HepG2 (cell line): ENCODE results near the gene PPP1R13B. TPM values are rescaled to one million over a fixed set of nuclear protein-coding genes. Genes with fewer than 3 reads are reported as not detected.

ENCODE experiments used
- ATAC-seq: fragments of 200-7000 bp; cut with Tn5 transposase; 3 replicates; pipeline ENCODE4 v1.9.1; 2020; ENCODE audit warnings: mild to moderate bottlenecking, moderate library complexity
- BruUV-seq: library from RNA; stranded (reverse); fragments of 400-500 nt; replicated peaks from 2 replicates; lab custom pipeline; 2021; lab: Mats Ljungman, UMichigan
- CTCF ChIA-PET: fragments of 300-600 bp; formaldehyde crosslinking; extraction: SDS; loops from one replicate; lab custom pipeline; 2021; ENCODE audit warnings: low total read pairs, inconsistent platforms, low intra/inter-chr PET ratio; lab: Yijun Ruan, JAX
- POLR2A ChIA-PET: fragments of 350-600 bp; sonication (Branson Sonifier 250); formaldehyde crosslinking; loops from one replicate; lab custom pipeline; 2020; ENCODE audit warnings: antibody characterized with exemption, inconsistent platforms; lab: Yijun Ruan, JAX
- DNase-seq: peaks from one replicate; pipeline ENCODE4 v3.0.0-alpha.2; 2015; ENCODE audit warnings: low spot score
- FAIRE-seq: peaks from 3 replicates; lab custom pipeline; 2011; peaks lifted over from hg19 to GRCh38; lab: Jason Lieb, UNC
- H2AFZ ChIP-seq: one replicate; pipeline ENCODE4 v1.6.1; 2011; ENCODE audit warnings: low read length, inconsistent platforms
- H3K27ac ChIP-seq: fragments of 300-600 bp; 3 replicates; pipeline ENCODE4 v1.8.0; 2011; ENCODE audit warnings: mixed run types, mild to moderate bottlenecking, mixed read lengths, low read length, inconsistent platforms; ENCODE audit not compliant: insufficient read depth; ENCODE audit errors: extremely low read length
- H3K27me3 ChIP-seq, 2 experiments: fragments of 200-600 bp in 1 of 2; 2 replicates in 1 of 2; 3 replicates in 1 of 2; pipeline versions ENCODE4 v1.6.0 to v1.8.0; 2011; ENCODE audit warnings: low read length in 2 of 2, mild to moderate bottlenecking in 2 of 2, moderate library complexity in 2 of 2, inconsistent platforms in 1 of 2; ENCODE audit not compliant: insufficient read depth in 2 of 2, control insufficient read depth in 1 of 2
- H3K36me3 ChIP-seq, 2 experiments: fragments of 200-600 bp in 1 of 2; replicated peaks in 1 of 2; 2 replicates in 1 of 2; 3 replicates in 1 of 2; pipeline versions ENCODE4 v1.5.1 to v1.8.0; 2011; ENCODE audit warnings: low read length in 2 of 2, inconsistent platforms in 1 of 2; ENCODE audit not compliant: insufficient read depth in 2 of 2, control insufficient read depth in 1 of 2
- H3K4me1 ChIP-seq: 2 replicates; pipeline ENCODE4 v1.5.1; 2012; ENCODE audit warnings: low read length, inconsistent platforms; ENCODE audit not compliant: insufficient read depth
- H3K4me2 ChIP-seq: 2 replicates; pipeline ENCODE4 v1.6.0; 2011; ENCODE audit warnings: low read depth, low read length, inconsistent platforms
- H3K4me3 ChIP-seq, 3 experiments: fragments of 200-600 bp in 1 of 3; sonication (generic), shearing (Covaris generic) in 1 of 3; replicated peaks in 1 of 3; 2 replicates each; pipeline ENCODE4 v1.5.1; 2011 to 2016; ENCODE audit warnings: low read length in 3 of 3, inconsistent platforms in 2 of 3, low read depth in 2 of 3, mild to moderate bottlenecking in 2 of 3, control low read depth in 1 of 3, mixed read lengths in 1 of 3; ENCODE audit not compliant: insufficient read depth in 1 of 3
- H3K79me2 ChIP-seq: one replicate; pipeline ENCODE4 v1.6.1; 2011; ENCODE audit warnings: low read length, inconsistent platforms; ENCODE audit not compliant: insufficient read depth
- H3K9ac ChIP-seq: 2 replicates; pipeline ENCODE4 v1.6.0; 2011; ENCODE audit warnings: mild to moderate bottlenecking, low read depth, low read length, inconsistent platforms; ENCODE audit not compliant: insufficient read depth
- H3K9me3 ChIP-seq: 2 replicates; pipeline ENCODE4 v1.5.1; 2012; ENCODE audit warnings: mild to moderate bottlenecking, low read length
- H4K20me1 ChIP-seq: 2 replicates; pipeline ENCODE4 v1.6.0; 2011; ENCODE audit warnings: inconsistent platforms, mild to moderate bottlenecking, low read length, moderate library complexity; ENCODE audit not compliant: insufficient read depth
- EEA1 ChIP-seq: sonication (generic); formaldehyde crosslinking; IDR thresholded peaks from 2 replicates; pipeline ENCODE4 v1.5.1; 2020; ENCODE audit warnings: mild to moderate bottlenecking, missing genetic modification reagents, borderline replicate concordance
- FOXJ3 ChIP-seq: sonication (generic); formaldehyde crosslinking; IDR thresholded peaks from 2 replicates; pipeline ENCODE4 v1.4.0; 2020; ENCODE audit warnings: missing genetic modification reagents, mild to moderate bottlenecking, borderline replicate concordance
- HNF4A ChIP-seq: sonication (generic); formaldehyde crosslinking; IDR thresholded peaks from 2 replicates; pipeline ENCODE4 v1.4.0; 2020; ENCODE audit warnings: missing genetic modification reagents
- NFIB ChIP-seq: sonication (generic); formaldehyde crosslinking; IDR thresholded peaks from 2 replicates; pipeline ENCODE4 v1.9.0; 2021; ENCODE audit warnings: missing genetic modification reagents, mild to moderate bottlenecking, borderline replicate concordance
- PATZ1 ChIP-seq: sonication (generic); formaldehyde crosslinking; IDR thresholded peaks from 2 replicates; pipeline ENCODE4 v1.4.0; 2020; ENCODE audit warnings: missing genetic modification reagents
- PCBP2 ChIP-seq: fragments of 200-400 bp; formaldehyde crosslinking; optimal IDR thresholded peaks from 2 replicates; pipeline ENCODE3; 2018; ENCODE audit warnings: low read length, low read depth; ENCODE audit not compliant: poor library complexity, severe bottlenecking
- PHF20 ChIP-seq: sonication (generic); formaldehyde crosslinking; IDR thresholded peaks from 2 replicates; pipeline ENCODE4 v1.5.0; 2020; ENCODE audit warnings: mild to moderate bottlenecking, missing genetic modification reagents
- RARA ChIP-seq: IDR thresholded peaks from 2 replicates; pipeline ENCODE4 v1.6.1; 2016; ENCODE audit warnings: missing genetic modification reagents, missing compliant biosample characterization
- RBFOX2 ChIP-seq: fragments of 200-400 bp; formaldehyde crosslinking; IDR thresholded peaks from 2 replicates; pipeline ENCODE4 v1.6.1; 2017; ENCODE audit warnings: low read depth, mild to moderate bottlenecking, low read length
- RFXANK ChIP-seq: IDR thresholded peaks from 2 replicates; pipeline ENCODE4 v1.6.1; 2016
- RFXAP ChIP-seq: sonication (generic); formaldehyde crosslinking; IDR thresholded peaks from 2 replicates; pipeline ENCODE4 v1.4.0; 2020; ENCODE audit warnings: missing genetic modification reagents, borderline replicate concordance
- STAT6 ChIP-seq: sonication (generic); formaldehyde crosslinking; IDR thresholded peaks from 2 replicates; pipeline ENCODE4 v1.4.0; 2020; ENCODE audit warnings: missing genetic modification reagents, mild to moderate bottlenecking, borderline replicate concordance
- TCF7 ChIP-seq: sonication (generic); IDR thresholded peaks from 2 replicates; pipeline ENCODE4 v1.6.1; 2016; ENCODE audit warnings: antibody characterized with exemption, low read depth
- TOE1 ChIP-seq: sonication (generic); formaldehyde crosslinking; IDR thresholded peaks from 2 replicates; pipeline ENCODE4 v1.4.0; 2020; ENCODE audit warnings: mild to moderate bottlenecking, missing genetic modification reagents
- ZBTB20 ChIP-seq: sonication (generic); formaldehyde crosslinking; IDR thresholded peaks from 2 replicates; pipeline ENCODE4 v1.8.1; 2023; ENCODE audit warnings: missing genetic modification reagents, low read depth, mild to moderate bottlenecking, borderline replicate concordance
- ZBTB34 ChIP-seq: sonication (generic); formaldehyde crosslinking; IDR thresholded peaks from 2 replicates; pipeline ENCODE4 v1.8.0; 2022; ENCODE audit warnings: mild to moderate bottlenecking, missing genetic modification reagents
- ZNF468 ChIP-seq: sonication (generic); formaldehyde crosslinking; IDR thresholded peaks from 2 replicates; pipeline ENCODE4 v1.8.0; 2022; ENCODE audit warnings: mild to moderate bottlenecking, moderate library complexity, missing genetic modification reagents
- ZNF549 ChIP-seq: sonication (generic); formaldehyde crosslinking; IDR thresholded peaks from 2 replicates; pipeline ENCODE4 v1.5.0; 2020; ENCODE audit warnings: missing genetic modification reagents
- ZNF619 ChIP-seq: sonication (generic); formaldehyde crosslinking; IDR thresholded peaks from 2 replicates; pipeline ENCODE4 v1.4.0; 2020; ENCODE audit warnings: mild to moderate bottlenecking, missing genetic modification reagents
- WGBS: methylation state at CpG from one replicate; pipeline ENCODE4 v1.1.6; 2017; ENCODE audit warnings: low lambda C conversion rate; 5-methylcytosine and 5-hydroxymethylcytosine counted together
- in situ Hi-C: cut with HindIII; loops from 2 replicates; pipeline ENCODE4 v1.10.0; 2017; ENCODE audit warnings: low pct_unique_long_range_greater_than_20kb; ENCODE audit not compliant: extremely low pct_ligation_motif_present
- intact Hi-C: fragments of 100-400 bp; cut with micrococcal nuclease; formaldehyde crosslinking; loops from one replicate; pipeline ENCODE4 v1.10.0; 2022; ENCODE audit not compliant: unreplicated experiment
- polyA plus RNA-seq, 8 experiments: library from polyadenylated mRNA; depleted of rRNA in 3 of 8; stranded (reverse) in 7 of 8; unstranded in 1 of 8; fragments of >200 nt; fragmentation: Illumina TruSeq in 4 of 8; extraction: Trizol in 4 of 8; gene quantifications; 2 replicates each; pipeline versions ENCODE4 v1.2.1 to v1.2.3, GENCODE V29; 2011 to 2016; ENCODE audit warnings: low read depth in 4 of 8, missing spikeins in 1 of 8, mixed read lengths in 1 of 8; ENCODE audit not compliant: insufficient read depth in 1 of 8
- total RNA-seq, 5 experiments: library from RNA; depleted of rRNA; stranded (reverse); fragments of >200 nt; fragmentation: Illumina TruSeq; extraction: Trizol; gene quantifications; 2 replicates each; pipeline ENCODE4 v1.2.3, GENCODE V29; 2016; ENCODE audit warnings: low read depth in 1 of 5

PPP1R13B gene
- total and polyA plus RNA-seq, 2 of the 13 experiments (the other 11 are each of a cell fraction or from before 2014, with no cell fraction given), result 4.6 to 9.4 TPM

- POLR2A ChIA-PET, result no interaction called here
- BruUV-seq, result no TSS peak
- WGBS, result 97% methylated on average over 3 of the region's 3 CpGs
- TF ChIP-seq ZNF549 (CRISPR knock-in tag) (no peak), ZNF619 (CRISPR knock-in tag) (no peak), TCF7 (no peak), ZNF468 (CRISPR knock-in tag) (no peak), NFIB (CRISPR knock-in tag) (no peak), PHF20 (CRISPR knock-in tag) (no peak), ZBTB34 (CRISPR knock-in tag) (no peak), RFXANK (CRISPR knock-in tag) (no peak), EEA1 (CRISPR knock-in tag) (no peak), RFXAP (CRISPR knock-in tag) (no peak), TOE1 (CRISPR knock-in tag) (no peak), RBFOX2 (no peak), PATZ1 (CRISPR knock-in tag) (no peak), ZBTB20 (CRISPR knock-in tag) (no peak), RARA (CRISPR knock-in tag) (no peak), HNF4A (CRISPR knock-in tag) (no peak), PCBP2 (no peak), FOXJ3 (CRISPR knock-in tag) (no peak), STAT6 (CRISPR knock-in tag) (no peak)
Measured at GRCh38 chr14:103765526-103765925, 81.8 kb downstream of the PPP1R13B start.

More at GRCh38 chr14:103765526-103765925, 81.8 kb downstream of the PPP1R13B start:
- FAIRE-seq (no peak), DNase-seq (no peak), ATAC-seq (no peak)
- Histone ChIP-seq H3K27me3 (no peaks in the 10 kb centered on the region), H3K4me2 (no peak overlapping the region), H3K4me3 (no peak overlapping the region), H2AFZ (no peak overlapping the region), H3K27ac (no peak overlapping the region), H3K36me3 (no peaks in the 10 kb centered on the region; a peak in 1 of 5 replicates), H4K20me1 (no peaks in the 10 kb centered on the region), H3K4me1 (no peaks in the 10 kb centered on the region), H3K9me3 (no peaks in the 10 kb centered on the region), H3K9ac (no peak overlapping the region), H3K79me2 (no peaks in the 10 kb centered on the region)
- in situ Hi-C loops, result no loop called here
- CTCF ChIA-PET, result no interaction called here
- intact Hi-C loops, result no loop called here
